ENCODE data around the gene RIMS1. TPM values are rescaled to one million over a fixed set of nuclear protein-coding genes. Genes with fewer than 3 reads are reported as not detected.

Gene RIMS1
- total RNA-seq, 1 experiment from 2014 or later: 0.57 TPM

DNA sequence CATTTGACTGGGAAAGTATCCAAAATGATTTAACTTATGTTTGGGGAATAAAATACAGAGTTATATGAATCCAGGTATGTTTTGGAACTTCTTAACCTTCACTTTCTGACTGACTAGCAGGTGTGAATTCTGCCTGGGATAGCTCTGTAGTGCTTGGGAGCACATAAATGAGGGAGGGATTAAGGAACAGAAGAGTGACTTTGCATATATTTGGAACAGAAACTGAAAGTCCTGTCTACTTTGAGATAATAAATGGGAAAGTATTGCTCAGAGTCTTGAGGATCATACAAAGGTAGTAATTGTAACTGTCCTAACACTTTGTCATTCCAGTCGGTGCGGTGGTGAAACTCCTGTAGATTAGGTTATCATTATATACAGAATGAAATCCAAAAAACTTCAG, 317.6 kb downstream of the RIMS1 start:
- intact Hi-C loops (cut with micrococcal nuclease; ENCODE audit: unreplicated experiment): no loop called here
- TF ChIP-seq, protein P1, sequence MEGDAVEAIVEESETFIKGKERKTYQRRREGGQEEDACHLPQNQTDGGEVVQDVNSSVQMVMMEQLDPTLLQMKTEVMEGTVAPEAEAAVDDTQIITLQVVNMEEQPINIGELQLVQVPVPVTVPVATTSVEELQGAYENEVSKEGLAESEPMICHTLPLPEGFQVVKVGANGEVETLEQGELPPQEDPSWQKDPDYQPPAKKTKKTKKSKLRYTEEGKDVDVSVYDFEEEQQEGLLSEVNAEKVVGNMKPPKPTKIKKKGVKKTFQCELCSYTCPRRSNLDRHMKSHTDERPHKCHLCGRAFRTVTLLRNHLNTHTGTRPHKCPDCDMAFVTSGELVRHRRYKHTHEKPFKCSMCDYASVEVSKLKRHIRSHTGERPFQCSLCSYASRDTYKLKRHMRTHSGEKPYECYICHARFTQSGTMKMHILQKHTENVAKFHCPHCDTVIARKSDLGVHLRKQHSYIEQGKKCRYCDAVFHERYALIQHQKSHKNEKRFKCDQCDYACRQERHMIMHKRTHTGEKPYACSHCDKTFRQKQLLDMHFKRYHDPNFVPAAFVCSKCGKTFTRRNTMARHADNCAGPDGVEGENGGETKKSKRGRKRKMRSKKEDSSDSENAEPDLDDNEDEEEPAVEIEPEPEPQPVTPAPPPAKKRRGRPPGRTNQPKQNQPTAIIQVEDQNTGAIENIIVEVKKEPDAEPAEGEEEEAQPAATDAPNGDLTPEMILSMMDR (IDR thresholded peaks at IDR 0.05; ENCODE audit: unreplicated experiment): no peak
- no peak overlapping the region for H3K27ac Mint-ChIP-seq (ENCODE audit: unreplicated experiment)

DNA sequence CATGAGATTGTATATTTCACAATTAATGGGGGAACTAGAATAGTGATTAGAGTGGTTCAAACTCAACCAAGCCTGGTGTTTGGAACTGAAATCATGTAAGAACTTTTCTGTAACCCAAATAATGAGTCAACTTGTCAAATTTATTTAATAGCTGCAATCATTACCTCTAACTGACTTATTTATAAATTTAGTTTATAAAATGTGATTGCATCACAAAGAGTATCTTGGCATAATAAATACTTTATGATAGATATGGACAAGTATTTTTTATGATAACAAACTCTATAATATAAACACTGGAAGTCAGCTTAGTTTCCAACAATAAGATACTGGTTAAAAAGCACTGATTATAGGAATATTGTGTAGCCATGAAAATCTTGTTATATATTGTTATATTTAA, 319.1 kb downstream of the RIMS1 start:
- no peak for DNase-seq
- BruUV-seq (replicated peaks): no TSS peak
- no peak overlapping the region for H3K27ac Mint-ChIP-seq (ENCODE audit: unreplicated experiment)
- TF ChIP-seq, protein P1 (IDR thresholded peaks at IDR 0.05; ENCODE audit: unreplicated experiment): no peak
- intact Hi-C loops (cut with micrococcal nuclease; ENCODE audit: unreplicated experiment): no loop called here
- no peak overlapping the region for H3K4me3 Mint-ChIP-seq (ENCODE audit: low read depth, unreplicated experiment)
- H3K27me3 Mint-ChIP-seq (ENCODE audit: unreplicated experiment): no peaks in the 10 kb centered on the region
- H3K4me1 Mint-ChIP-seq (ENCODE audit: low read depth, unreplicated experiment): no peaks in the 10 kb centered on the region
- H3K9me3 Mint-ChIP-seq (ENCODE audit: low read depth, unreplicated experiment): no peaks in the 10 kb centered on the region
- H3K36me3 Mint-ChIP-seq (ENCODE audit: insufficient read depth, unreplicated experiment): no peaks in the 10 kb centered on the region
- CTCF ChIA-PET: no interaction called here

More for the DNA sequence above, 317.6 kb downstream of the RIMS1 start:
- Mint-ChIP-seq H3K27me3 (ENCODE audit: unreplicated experiment) (no peaks in the 10 kb centered on the region), H3K36me3 (ENCODE audit: insufficient read depth, unreplicated experiment) (no peaks in the 10 kb centered on the region), H3K9me3 (ENCODE audit: low read depth, unreplicated experiment) (no peaks in the 10 kb centered on the region), H3K4me3 (ENCODE audit: low read depth, unreplicated experiment) (no peak overlapping the region), H3K4me1 (ENCODE audit: low read depth, unreplicated experiment) (no peaks in the 10 kb centered on the region)
- no peak for DNase-seq
- BruUV-seq (replicated peaks): no TSS peak
- CTCF ChIA-PET: no interaction called here

DNA sequence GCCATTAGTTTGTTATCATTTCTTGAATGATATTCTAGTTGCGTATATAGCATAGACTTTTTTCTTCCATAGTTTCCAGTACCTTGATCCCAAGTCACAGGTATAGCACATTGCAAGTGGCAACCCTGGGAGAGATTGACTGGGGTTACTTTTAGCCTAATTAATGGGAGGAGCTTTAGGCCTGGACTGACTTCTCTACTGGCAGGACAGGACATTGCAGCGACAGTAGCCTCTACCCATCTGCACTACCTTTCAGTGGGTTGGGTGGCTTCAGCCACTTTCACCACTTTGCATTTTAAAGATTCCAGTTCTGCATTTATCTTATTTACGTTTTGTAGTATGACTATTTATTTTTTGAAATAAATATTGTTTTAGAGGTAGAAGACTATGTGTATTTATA, 320.3 kb downstream of the RIMS1 start:
- CTCF ChIA-PET: no interaction called here
- Mint-ChIP-seq H3K36me3 (ENCODE audit: insufficient read depth, unreplicated experiment) (no peaks in the 10 kb centered on the region), H3K9me3 (ENCODE audit: low read depth, unreplicated experiment) (no peaks in the 10 kb centered on the region), H3K4me1 (ENCODE audit: low read depth, unreplicated experiment) (no peaks in the 10 kb centered on the region), H3K27ac (ENCODE audit: unreplicated experiment) (no peak overlapping the region), H3K27me3 (ENCODE audit: unreplicated experiment) (no peaks in the 10 kb centered on the region), H3K4me3 (ENCODE audit: low read depth, unreplicated experiment) (no peak overlapping the region)
- intact Hi-C loops (cut with micrococcal nuclease; ENCODE audit: unreplicated experiment): no loop called here
- no peak for DNase-seq
- BruUV-seq (replicated peaks): no TSS peak
- TF ChIP-seq, protein P1 (IDR thresholded peaks at IDR 0.05; ENCODE audit: unreplicated experiment): no peak

DNA sequence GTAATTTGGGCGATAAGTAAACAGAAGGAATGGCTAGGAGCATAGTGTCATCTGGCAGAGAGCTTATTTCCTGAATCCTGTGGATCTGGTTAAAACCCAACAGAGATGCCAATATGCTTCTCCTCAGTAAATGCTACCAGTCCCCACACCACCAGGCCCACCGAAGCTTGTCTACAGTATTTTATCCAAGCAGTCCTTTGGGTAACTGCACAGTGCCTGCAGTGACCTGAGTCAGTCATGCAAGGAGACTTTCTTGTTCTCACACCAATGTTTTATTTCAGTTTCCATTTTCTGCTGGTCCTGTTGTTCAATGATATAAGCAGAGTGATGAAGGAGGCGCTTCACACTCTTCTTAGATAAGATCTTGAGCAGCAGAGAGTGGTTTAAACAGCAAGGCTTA, 326.3 kb downstream of the RIMS1 start:
- Mint-ChIP-seq H3K27me3 (ENCODE audit: unreplicated experiment) (no peaks in the 10 kb centered on the region), H3K36me3 (ENCODE audit: insufficient read depth, unreplicated experiment) (no peaks in the 10 kb centered on the region), H3K4me1 (ENCODE audit: low read depth, unreplicated experiment) (peaks cover 17% of the 10 kb centered on the region), H3K4me3 (ENCODE audit: low read depth, unreplicated experiment) (no peak overlapping the region), H3K27ac (ENCODE audit: unreplicated experiment) (no peak overlapping the region), H3K9me3 (ENCODE audit: low read depth, unreplicated experiment) (no peaks in the 10 kb centered on the region)
- TF ChIP-seq, protein P1 (IDR thresholded peaks at IDR 0.05; ENCODE audit: unreplicated experiment): no peak
- CTCF ChIA-PET: interaction anchor here (0.6 kb wide), 1 partner anchor 547 kb away, joined by 3 read pairs; no protein-coding TSS in a partner anchor
- intact Hi-C loops (cut with micrococcal nuclease; ENCODE audit: unreplicated experiment): no loop called here
- BruUV-seq (replicated peaks): no TSS peak
- no peak for DNase-seq
